K562 (cell line): Measurements from ENCODE around the gene CDH16. TPM values are rescaled to one million over a fixed set of nuclear protein-coding genes. Genes with fewer than 3 reads are reported as not detected.

Experiments
- ARHGAP35 ChIP-seq: fragments of 450-650 bp; IDR thresholded peaks from 2 replicates; pipeline ENCODE4 v1.6.1; 2018; ENCODE audit not compliant: partially characterized antibody
- ASH1L ChIP-seq: fragments of 450-650 bp; IDR thresholded peaks from 2 replicates; pipeline ENCODE4 v1.6.1; 2018; ENCODE audit warnings: borderline replicate concordance, mild to moderate bottlenecking, low read depth; ENCODE audit not compliant: partially characterized antibody
- EWSR1 ChIP-seq: fragments of 450-650 bp; IDR thresholded peaks from 2 replicates; pipeline ENCODE4 v1.6.1; 2018; ENCODE audit warnings: borderline replicate concordance, mild to moderate bottlenecking, low read depth, moderate library complexity; ENCODE audit not compliant: partially characterized antibody
- SMARCE1 ChIP-seq: fragments of 450-650 bp; IDR thresholded peaks from 2 replicates; pipeline ENCODE4 v1.7.1; 2016; ENCODE audit warnings: mild to moderate bottlenecking
- SPI1 ChIP-seq: IDR thresholded peaks from 2 replicates; pipeline ENCODE4 v1.6.1; 2011; ENCODE audit warnings: low read depth, low read length, control low read depth, borderline replicate concordance
- TBP ChIP-seq: optimal IDR thresholded peaks from 2 replicates; pipeline ENCODE3; 2011; ENCODE audit warnings: low read depth, low read length, improper control_type of control experiment
- ZBTB7A ChIP-seq: IDR thresholded peaks from 2 replicates; pipeline ENCODE4 v1.6.1; 2011; ENCODE audit warnings: low read depth, mild to moderate bottlenecking, low read length, moderate library complexity, borderline replicate concordance; ENCODE audit not compliant: control insufficient read depth
- polyA plus RNA-seq, 8 experiments: library from polyadenylated mRNA; depleted of rRNA in 4 of 8; stranded (reverse) in 5 of 8; unstranded in 3 of 8; fragments of >200 nt; fragmentation: Nextera tagmentation in 2 of 8; fragmentation: Illumina TruSeq in 1 of 8; extraction: Ambion mirVana in 2 of 8; extraction: Trizol in 1 of 8; gene quantifications; 2 replicates each; pipeline versions ENCODE4 v1.2.1 to v1.2.3, GENCODE V29; 2011 to 2014; ENCODE audit warnings: inconsistent platforms in 1 of 8, missing spikeins in 1 of 8
- total RNA-seq, 7 experiments: library from RNA; depleted of rRNA in 6 of 7; stranded (reverse); fragments of >200 nt in 6 of 7; fragmentation: Illumina TruSeq in 2 of 7; extraction: Trizol in 2 of 7; gene quantifications; 2 replicates each; pipeline versions ENCODE4 v1.2.1 to v1.2.3, GENCODE V29; 2011 to 2021; ENCODE audit warnings: low replicate concordance in 1 of 7
- TF ChIP-seq, protein P1 (sequence below): sonication (generic); formaldehyde crosslinking; IDR thresholded peaks from 2 replicates; pipeline ENCODE4 v1.5.0; 2020; ENCODE audit warnings: missing genetic modification reagents
- TF ChIP-seq, protein P2 (sequence below), 3 experiments: IDR thresholded peaks in 2 of 3; conservative IDR thresholded peaks in 1 of 3; 2 replicates each; pipeline ENCODE4 v1.5.1; 2011 to 2012; ENCODE audit warnings: low read length in 3 of 3, mild to moderate bottlenecking in 3 of 3, control low read depth in 2 of 3, improper control_type of control experiment in 1 of 3, inconsistent platforms in 1 of 3, low read depth in 1 of 3, mixed read lengths in 1 of 3, moderate library complexity in 1 of 3; ENCODE audit not compliant: insufficient read depth in 2 of 3
- TF ChIP-seq, protein P3 (sequence below): fragments of 450-650 bp; formaldehyde crosslinking; IDR thresholded peaks from 2 replicates; pipeline ENCODE4 v1.4.0; 2020; ENCODE audit warnings: mild to moderate bottlenecking, moderate library complexity
- TF ChIP-seq, protein P4 (sequence below): sonication (generic); formaldehyde crosslinking; IDR thresholded peaks from 2 replicates; pipeline ENCODE4 v1.8.0; 2022; ENCODE audit warnings: mild to moderate bottlenecking, missing genetic modification reagents
- TF ChIP-seq, protein P5 (sequence below), 2 experiments: fragments of 250-450 bp in 1 of 2; fragments of 450-650 bp in 1 of 2; sonication (Bioruptor Pico) in 1 of 2; IDR thresholded peaks; 2 replicates each; pipeline versions ENCODE4 v1.6.1 to v1.8.0; 2016 to 2021; ENCODE audit warnings: mild to moderate bottlenecking in 2 of 2, moderate library complexity in 2 of 2, missing compliant biosample characterization in 1 of 2, missing genetic modification characterization in 1 of 2

Gene CDH16
- total and polyA plus RNA-seq, 9 of the 15 experiments (the other 6 are each of a cell fraction or from before 2014, with no cell fraction given), result not detected

DNA sequence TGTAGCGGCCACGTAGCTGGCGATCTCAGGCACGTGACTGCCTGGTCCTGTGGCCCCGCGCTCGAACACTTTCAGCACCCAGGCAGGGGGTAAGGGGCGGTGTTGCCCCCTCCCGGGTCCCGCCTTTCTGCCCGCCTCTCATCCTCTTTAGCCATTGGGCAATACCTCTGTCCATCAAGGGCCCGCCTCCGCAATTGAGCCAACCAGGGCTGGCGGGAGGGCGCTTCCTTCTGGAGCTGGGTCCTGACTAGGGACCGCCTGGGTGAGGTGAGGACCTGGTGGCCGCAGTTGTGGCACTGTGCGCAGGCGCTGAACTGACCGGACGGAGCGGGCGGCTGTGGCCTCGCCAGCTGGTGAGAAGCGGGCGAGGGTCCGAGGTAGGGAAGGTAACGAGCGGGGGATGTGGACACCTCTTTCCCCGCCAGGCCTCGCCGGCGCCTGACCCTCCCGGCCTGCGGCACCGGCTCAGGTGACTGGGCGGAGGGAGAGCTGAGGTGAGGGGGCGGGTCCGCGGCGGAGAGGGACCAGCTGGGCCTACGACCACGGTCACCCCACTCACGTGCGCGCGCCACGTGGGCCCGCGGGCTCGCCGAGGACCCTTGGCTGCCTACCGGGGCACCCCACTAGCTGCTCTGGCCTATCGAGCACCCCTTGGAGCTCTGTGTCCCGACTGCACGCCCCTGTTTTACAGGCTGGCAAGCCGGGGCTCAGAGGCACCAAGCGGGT is 38.2 kb downstream of the CDH16 start, which contains the start of gene PDP2 (continued):
- TF ChIP-seq, protein P1, sequence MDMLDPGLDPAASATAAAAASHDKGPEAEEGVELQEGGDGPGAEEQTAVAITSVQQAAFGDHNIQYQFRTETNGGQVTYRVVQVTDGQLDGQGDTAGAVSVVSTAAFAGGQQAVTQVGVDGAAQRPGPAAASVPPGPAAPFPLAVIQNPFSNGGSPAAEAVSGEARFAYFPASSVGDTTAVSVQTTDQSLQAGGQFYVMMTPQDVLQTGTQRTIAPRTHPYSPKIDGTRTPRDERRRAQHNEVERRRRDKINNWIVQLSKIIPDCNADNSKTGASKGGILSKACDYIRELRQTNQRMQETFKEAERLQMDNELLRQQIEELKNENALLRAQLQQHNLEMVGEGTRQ (CRISPR knock-in tag), result peak; percentile 73
- TF ChIP-seq TBP, result peak; percentile 62
- TF ChIP-seq, protein P2, sequence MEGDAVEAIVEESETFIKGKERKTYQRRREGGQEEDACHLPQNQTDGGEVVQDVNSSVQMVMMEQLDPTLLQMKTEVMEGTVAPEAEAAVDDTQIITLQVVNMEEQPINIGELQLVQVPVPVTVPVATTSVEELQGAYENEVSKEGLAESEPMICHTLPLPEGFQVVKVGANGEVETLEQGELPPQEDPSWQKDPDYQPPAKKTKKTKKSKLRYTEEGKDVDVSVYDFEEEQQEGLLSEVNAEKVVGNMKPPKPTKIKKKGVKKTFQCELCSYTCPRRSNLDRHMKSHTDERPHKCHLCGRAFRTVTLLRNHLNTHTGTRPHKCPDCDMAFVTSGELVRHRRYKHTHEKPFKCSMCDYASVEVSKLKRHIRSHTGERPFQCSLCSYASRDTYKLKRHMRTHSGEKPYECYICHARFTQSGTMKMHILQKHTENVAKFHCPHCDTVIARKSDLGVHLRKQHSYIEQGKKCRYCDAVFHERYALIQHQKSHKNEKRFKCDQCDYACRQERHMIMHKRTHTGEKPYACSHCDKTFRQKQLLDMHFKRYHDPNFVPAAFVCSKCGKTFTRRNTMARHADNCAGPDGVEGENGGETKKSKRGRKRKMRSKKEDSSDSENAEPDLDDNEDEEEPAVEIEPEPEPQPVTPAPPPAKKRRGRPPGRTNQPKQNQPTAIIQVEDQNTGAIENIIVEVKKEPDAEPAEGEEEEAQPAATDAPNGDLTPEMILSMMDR (IDR thresholded peaks at IDR 0.05 in 2 of 3, conservative IDR thresholded peaks at IDR 0.05 in 1 of 3; ENCODE audit: insufficient read depth in 2 of 3, low read depth in 1 of 3, low read length in 3 of 3), result no peak
- TF ChIP-seq, protein P3, sequence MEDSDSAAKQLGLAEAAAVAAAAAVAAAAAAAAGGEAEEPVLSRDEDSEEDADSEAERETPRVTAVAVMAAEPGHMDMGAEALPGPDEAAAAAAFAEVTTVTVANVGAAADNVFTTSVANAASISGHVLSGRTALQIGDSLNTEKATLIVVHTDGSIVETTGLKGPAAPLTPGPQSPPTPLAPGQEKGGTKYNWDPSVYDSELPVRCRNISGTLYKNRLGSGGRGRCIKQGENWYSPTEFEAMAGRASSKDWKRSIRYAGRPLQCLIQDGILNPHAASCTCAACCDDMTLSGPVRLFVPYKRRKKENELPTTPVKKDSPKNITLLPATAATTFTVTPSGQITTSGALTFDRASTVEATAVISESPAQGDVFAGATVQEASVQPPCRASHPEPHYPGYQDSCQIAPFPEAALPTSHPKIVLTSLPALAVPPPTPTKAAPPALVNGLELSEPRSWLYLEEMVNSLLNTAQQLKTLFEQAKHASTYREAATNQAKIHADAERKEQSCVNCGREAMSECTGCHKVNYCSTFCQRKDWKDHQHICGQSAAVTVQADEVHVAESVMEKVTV (CRISPR knock-in tag), result no peak
- peak; percentile 96 for TF ChIP-seq ZBTB7A
- TF ChIP-seq SMARCE1, result no peak
- TF ChIP-seq ARHGAP35, result no peak
- no peak for TF ChIP-seq EWSR1
- TF ChIP-seq, protein P4, sequence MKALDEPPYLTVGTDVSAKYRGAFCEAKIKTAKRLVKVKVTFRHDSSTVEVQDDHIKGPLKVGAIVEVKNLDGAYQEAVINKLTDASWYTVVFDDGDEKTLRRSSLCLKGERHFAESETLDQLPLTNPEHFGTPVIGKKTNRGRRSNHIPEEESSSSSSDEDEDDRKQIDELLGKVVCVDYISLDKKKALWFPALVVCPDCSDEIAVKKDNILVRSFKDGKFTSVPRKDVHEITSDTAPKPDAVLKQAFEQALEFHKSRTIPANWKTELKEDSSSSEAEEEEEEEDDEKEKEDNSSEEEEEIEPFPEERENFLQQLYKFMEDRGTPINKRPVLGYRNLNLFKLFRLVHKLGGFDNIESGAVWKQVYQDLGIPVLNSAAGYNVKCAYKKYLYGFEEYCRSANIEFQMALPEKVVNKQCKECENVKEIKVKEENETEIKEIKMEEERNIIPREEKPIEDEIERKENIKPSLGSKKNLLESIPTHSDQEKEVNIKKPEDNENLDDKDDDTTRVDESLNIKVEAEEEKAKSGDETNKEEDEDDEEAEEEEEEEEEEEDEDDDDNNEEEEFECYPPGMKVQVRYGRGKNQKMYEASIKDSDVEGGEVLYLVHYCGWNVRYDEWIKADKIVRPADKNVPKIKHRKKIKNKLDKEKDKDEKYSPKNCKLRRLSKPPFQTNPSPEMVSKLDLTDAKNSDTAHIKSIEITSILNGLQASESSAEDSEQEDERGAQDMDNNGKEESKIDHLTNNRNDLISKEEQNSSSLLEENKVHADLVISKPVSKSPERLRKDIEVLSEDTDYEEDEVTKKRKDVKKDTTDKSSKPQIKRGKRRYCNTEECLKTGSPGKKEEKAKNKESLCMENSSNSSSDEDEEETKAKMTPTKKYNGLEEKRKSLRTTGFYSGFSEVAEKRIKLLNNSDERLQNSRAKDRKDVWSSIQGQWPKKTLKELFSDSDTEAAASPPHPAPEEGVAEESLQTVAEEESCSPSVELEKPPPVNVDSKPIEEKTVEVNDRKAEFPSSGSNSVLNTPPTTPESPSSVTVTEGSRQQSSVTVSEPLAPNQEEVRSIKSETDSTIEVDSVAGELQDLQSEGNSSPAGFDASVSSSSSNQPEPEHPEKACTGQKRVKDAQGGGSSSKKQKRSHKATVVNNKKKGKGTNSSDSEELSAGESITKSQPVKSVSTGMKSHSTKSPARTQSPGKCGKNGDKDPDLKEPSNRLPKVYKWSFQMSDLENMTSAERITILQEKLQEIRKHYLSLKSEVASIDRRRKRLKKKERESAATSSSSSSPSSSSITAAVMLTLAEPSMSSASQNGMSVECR, result peak; percentile 85; the same call in 1 of the 2 replicates
- 0 out of 2 replicates have a peak, but pooled peaks have one; percentile 4 for TF ChIP-seq SPI1
- TF ChIP-seq, protein P5, sequence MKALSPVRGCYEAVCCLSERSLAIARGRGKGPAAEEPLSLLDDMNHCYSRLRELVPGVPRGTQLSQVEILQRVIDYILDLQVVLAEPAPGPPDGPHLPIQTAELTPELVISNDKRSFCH (CRISPR knock-in tag; IDR thresholded peaks at IDR 0.05), result no peak
- TF ChIP-seq, protein P5 (tag; IDR thresholded peaks at IDR 0.05), result no peak
- peak; percentile 91 for TF ChIP-seq ASH1L
